Erythroblast (primary cell): Measurements from ENCODE around the gene KDM4C.

Experiments used
- DNase-seq, 2 experiments: peaks; one replicate each; lab custom pipeline; 2025; lab: John Stamatoyannopoulos, UW
- GATA1 ChIP-seq: IDR thresholded peaks from 2 replicates; pipeline ENCODE4 v1.6.1; 2011; ENCODE audit warnings: low read depth, mild to moderate bottlenecking, control low read depth, low read length, moderate library complexity
- POLR2A ChIP-seq: IDR thresholded peaks from 2 replicates; pipeline ENCODE4 v1.6.1; 2011; ENCODE audit warnings: mild to moderate bottlenecking, low read length

Gene KDM4C

GRCh38 chr9:6900440-6900883 lies 142.7 kb downstream of the KDM4C start:
- TF ChIP-seq GATA1 (no peak), POLR2A (no peak)
- DNase-seq = no peak

GRCh38 chr9:6901180-6901579 lies 143.4 kb downstream of the KDM4C start:
- TF ChIP-seq POLR2A = peak; percentile 46
- no peak for TF ChIP-seq GATA1
- DNase-seq = peak; percentile 55 to 67

GRCh38 chr9:6902423-6902822 lies 144.7 kb downstream of the KDM4C start:
- no peak for DNase-seq
- peak; percentile 28 for TF ChIP-seq POLR2A
- no peak for TF ChIP-seq GATA1

GRCh38 chr9:6904371-6904770 lies 146.6 kb downstream of the KDM4C start:
- no peak for DNase-seq
- TF ChIP-seq POLR2A (no peak), GATA1 (no peak)

- TF ChIP-seq GATA1 (no peak), POLR2A (no peak)
- DNase-seq = no peak
Observed at GRCh38 chr9:6905850-6906375, 148.1 kb downstream of the KDM4C start.

- TF ChIP-seq GATA1 = no peak
- no peak for TF ChIP-seq POLR2A
- DNase-seq = peak; percentile 56 to 72
Observed at GRCh38 chr9:6907772-6908381, 150.1 kb downstream of the KDM4C start.

GRCh38 chr9:6909181-6909580 lies 151.4 kb downstream of the KDM4C start:
- DNase-seq = no peak
- no peak for TF ChIP-seq GATA1

- TF ChIP-seq POLR2A (no peak), GATA1 (no peak)
- peak; percentile 37 to 60 for DNase-seq
Observed at GRCh38 chr9:6910032-6910431, 152.3 kb downstream of the KDM4C start.

GRCh38 chr9:6910497-6910896 lies 152.7 kb downstream of the KDM4C start:
- TF ChIP-seq GATA1 (no peak), POLR2A (no peak)
- DNase-seq = no peak

GRCh38 chr9:6911901-6912638 lies 154.3 kb downstream of the KDM4C start:
- no peak for TF ChIP-seq GATA1
- TF ChIP-seq POLR2A = no peak
- no peak for DNase-seq

- no peak for DNase-seq
- TF ChIP-seq GATA1 = no peak
- TF ChIP-seq POLR2A = no peak
Observed at GRCh38 chr9:6915635-6916034, 157.9 kb downstream of the KDM4C start.

- no peak for DNase-seq
- no peak for TF ChIP-seq POLR2A
- TF ChIP-seq GATA1 = no peak
Observed at GRCh38 chr9:6917162-6917561, 159.4 kb downstream of the KDM4C start.

GRCh38 chr9:6920041-6920440 lies 162.3 kb downstream of the KDM4C start:
- DNase-seq = no peak
- no peak for TF ChIP-seq POLR2A
- no peak for TF ChIP-seq GATA1

GRCh38 chr9:6921315-6921714 lies 163.5 kb downstream of the KDM4C start:
- TF ChIP-seq POLR2A (no peak), GATA1 (no peak)
- DNase-seq = no peak
